ENCODE data around the gene C4BPA. TPM values are rescaled to one million over a fixed set of nuclear protein-coding genes. Genes with fewer than 3 reads are reported as not detected.

C4BPA gene
- total and polyA plus RNA-seq, 2 of the 8 experiments (the other 6 are each of a cell fraction or from before 2014, with no cell fraction given) = not detected

DNA sequence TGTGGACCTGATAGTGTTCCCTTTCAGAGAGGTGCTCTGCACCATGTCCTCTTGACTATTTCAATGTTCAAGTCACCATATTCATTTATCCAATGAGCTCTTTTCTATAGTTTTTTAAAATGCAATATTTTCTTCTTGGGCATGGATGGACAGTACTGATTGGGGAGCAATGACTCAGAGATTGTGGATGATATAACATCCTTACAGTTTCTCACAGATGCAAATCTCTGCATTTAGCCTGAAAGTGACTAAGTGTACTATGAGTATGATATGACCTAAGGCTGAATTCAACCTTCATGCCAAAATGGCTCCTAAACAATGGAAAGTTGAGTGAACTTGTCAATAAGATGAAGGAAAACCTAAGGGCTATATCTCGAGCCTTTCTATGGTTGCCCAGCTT lies 36.5 kb downstream of the C4BPA start (continued):
- TF ChIP-seq, protein P1, sequence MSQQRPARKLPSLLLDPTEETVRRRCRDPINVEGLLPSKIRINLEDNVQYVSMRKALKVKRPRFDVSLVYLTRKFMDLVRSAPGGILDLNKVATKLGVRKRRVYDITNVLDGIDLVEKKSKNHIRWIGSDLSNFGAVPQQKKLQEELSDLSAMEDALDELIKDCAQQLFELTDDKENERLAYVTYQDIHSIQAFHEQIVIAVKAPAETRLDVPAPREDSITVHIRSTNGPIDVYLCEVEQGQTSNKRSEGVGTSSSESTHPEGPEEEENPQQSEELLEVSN (IDR thresholded peaks at IDR 0.05) = no peak
